HG03135 (cell line): Measurements from ENCODE around the gene S100A1.
"Not testable (repeated sequence)": the region's sequence is repeated elsewhere in the genome, so short reads cannot be mapped to it uniquely, and the experiment has no call there.

Experiments used
- ATAC-seq: cut with Tn5 transposase; IDR thresholded peaks from one replicate; pipeline ENCODE4 v1.9.1; 2021; ENCODE audit warnings: mild to moderate bottlenecking, moderate library complexity; ENCODE audit not compliant: unreplicated experiment

S100A1 gene

DNA sequence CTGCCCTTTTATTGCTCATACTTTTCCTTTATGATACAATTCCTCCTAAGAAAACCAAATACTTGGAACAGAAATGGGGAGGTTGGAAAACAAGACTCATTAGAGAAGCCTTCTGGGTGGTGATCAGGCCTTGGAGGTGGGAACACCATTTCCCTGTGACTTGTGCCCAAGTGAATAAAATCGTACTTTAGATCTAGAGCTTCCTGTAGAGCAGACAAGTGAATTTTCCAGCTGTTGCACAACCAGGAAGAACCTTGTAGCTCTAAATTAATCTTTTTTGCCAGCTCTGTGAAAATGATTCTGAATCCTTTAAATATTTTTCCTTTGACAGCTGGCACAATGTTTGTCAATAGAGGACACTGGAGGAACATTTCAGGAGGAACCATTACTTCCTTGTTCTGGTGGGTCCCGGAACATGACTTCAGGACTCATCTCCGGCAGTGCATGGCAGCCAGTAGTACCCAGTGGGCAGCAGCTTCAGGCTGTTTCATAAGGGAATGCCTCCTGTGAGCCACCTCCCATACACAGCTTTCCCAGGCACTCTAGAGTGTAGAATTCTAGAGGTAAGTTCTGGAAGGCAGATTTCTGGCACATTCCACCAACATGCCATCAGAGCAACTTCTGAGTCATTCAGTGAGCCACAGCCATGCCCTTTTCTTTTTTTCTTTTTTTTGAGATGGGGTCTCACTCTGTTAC lies 24.7 kb downstream of the S100A1 start:
- ATAC-seq = no peak

DNA sequence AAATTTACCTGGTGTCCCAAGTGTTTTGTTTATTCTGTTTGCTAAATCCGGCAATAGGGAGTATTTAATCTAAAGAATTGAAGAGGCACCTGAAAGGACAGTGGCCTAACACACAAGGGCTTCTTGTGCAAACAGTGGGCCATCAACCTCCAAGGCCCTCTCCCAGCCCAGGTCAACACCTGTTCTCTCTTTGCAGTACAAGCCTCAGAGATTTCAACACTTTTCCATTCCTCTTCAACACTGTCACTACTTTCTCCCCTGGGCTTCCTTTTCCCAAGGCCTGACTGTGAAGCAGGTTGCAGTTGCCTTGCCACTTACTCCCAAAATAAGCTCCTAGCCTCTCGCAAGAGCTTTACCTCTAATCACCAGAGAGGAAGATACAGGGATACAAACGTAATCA lies 27.1 kb downstream of the S100A1 start:
- ATAC-seq = no peak

DNA sequence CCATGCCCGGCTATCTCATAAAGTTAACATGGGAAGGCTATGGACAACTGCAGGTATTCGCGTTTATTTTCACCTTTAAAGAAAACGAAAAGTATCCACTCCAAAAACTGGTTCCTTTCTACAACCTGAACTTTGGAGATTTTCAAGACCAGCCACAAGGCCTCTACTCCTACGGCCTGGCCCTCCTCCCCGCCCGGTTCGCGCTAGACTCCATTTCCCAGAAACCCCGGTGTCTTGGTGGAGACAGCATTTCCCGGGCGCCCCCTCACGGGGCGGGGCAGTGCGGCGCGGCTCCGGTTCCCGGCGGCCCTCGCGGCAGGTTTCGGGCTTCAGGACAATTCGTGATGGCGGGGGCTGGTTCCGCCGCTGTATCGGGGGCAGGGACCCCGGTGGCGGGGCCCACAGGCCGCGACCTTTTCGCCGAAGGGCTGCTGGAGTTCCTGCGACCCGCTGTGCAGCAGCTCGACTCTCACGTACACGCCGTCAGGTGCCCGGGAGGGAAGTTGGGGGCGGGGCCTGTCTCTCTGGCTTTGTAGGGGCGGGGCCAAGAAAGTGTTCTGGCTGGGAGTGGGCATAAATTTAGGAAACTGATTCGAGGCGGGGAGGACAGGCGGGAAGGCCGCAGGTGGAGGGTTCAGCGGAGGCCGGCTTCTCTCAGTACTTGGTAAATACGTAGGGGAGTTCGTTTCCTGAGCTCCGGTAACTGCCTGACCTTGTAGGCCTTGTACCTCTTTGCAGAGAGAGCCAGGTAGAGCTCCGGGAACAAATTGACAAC lies 30.4 kb downstream of the S100A1 start, which contains the start of gene SNAPIN:
TSS of gene SNAPIN (plus strand) at position 304 of the 775 bp plus-strand sequence. CDS start at position 345, 41 bp downstream.
- peak; percentile 91 for ATAC-seq

DNA sequence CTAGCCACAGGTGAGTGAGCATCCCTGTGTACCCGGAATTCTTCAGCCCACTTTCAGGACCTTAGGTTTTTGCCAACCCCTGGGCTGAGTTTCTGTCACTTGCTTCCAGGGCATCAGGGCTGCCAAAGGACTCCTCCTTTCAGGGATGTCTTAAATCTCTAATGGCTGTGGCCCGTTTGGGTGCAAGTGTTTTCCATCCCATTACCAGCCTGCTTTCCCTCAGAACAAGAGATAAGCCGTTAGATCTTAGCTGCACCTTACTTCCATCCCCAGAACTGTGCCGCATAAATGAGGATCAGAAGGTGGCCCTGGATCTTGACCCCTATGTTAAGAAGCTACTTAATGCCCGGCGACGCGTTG lies 30.9 kb downstream of the S100A1 start:
- ATAC-seq = no peak

DNA sequence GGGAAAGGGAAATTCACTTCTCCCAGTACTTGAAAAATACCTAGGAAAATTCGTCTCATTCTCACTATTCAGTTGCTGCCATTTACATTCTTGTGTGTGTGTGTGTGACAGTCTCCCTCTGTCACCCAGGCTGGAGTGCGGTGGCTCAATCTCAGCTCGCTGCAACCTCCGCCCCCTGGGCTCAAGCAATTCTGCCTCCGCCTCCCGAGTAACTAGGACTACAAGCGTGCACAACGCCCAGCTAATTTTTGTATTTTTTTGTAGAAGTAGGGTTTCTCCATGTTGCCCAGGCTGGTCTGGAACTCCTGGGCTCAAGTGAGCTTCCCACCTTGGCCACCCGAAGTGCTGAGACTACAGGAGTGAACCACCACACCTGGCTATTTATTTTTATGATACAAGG lies 31.4 kb downstream of the S100A1 start:
- no peak for ATAC-seq

DNA sequence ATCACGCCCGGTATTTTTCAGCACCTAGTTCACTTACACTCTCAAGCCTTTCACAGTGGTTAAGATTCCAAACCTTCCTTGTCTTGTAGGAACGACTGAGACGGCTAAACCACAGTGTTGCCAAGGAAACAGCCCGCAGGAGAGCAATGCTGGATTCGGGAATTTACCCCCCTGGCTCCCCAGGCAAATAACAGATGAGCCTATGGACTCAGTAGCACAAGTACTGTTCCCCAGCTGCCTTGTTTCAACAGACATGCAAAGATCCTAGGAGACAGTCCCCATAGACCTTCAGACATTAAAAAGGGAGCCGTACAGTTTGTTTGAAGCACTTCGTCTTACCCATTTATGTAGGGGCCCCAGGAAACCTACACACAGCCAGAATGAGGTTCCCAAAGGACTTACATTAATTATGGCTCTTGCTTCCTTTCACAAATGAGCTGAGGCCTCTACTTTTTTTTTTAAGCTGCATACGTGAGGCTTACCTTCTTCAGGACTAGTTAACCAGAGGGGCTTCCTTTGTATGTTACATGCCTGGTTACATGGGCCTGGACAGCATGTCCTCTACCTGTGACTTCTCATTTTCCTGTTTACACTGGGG lies 33.0 kb downstream of the S100A1 start:
- ATAC-seq = no peak

DNA sequence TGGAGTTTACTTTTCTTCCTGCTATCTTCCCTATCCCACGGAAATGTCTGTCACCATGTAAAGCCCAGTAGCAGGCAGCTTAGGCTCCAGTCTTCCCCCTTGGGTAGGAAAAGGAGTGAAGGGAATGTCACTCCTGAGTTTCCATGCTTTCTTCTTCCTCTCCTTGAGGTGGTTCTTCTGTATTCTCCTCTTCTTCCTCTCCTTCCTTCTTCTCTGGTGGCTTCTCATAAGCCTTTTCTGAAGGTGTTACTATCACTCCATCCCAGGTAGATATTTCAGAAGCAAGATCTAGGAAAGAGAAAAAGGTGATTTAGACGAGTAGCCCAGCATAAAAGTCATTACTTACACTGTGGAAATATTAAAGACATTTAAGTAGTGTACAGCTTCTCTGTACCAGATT lies 34.0 kb downstream of the S100A1 start:
- ATAC-seq = no peak

DNA sequence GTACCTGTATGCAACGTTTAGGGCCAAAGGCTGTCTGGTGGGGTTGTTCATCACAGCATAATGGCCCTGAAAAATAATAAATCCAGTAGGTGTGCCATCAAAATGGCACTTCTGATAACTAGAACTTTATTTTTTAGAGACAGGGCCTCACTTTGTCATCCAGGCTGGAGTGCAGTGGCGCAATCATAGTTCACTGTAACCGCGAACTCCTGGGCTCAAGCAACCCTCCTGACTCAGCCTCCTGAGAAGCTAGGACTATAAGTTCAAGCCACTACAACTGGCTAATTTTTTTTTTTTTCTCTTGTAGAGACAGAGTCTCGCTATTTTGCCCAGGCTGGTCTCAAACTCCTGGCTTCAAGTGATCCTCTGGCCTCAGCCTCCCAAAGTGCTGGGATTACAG lies 35.0 kb downstream of the S100A1 start:
- no peak for ATAC-seq

DNA sequence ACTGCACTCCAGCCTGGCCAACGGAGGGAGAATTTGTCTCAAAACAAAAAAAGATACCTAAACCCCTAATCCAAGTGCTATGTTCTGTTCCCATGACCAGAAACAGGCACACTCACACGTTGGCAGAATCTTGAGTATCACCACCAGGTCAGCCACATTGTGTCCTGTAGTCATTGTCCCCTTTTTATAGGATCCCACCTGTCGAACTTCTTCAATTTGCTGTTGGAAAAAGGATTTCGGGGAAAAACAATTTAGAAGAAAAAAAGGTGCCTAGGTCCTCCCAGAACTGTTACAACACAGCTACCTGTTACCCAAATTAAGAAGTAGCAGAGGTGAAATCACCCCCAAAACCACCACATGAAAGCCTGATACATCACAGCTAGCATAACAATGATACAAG lies 39.2 kb downstream of the S100A1 start:
- no peak for ATAC-seq

DNA sequence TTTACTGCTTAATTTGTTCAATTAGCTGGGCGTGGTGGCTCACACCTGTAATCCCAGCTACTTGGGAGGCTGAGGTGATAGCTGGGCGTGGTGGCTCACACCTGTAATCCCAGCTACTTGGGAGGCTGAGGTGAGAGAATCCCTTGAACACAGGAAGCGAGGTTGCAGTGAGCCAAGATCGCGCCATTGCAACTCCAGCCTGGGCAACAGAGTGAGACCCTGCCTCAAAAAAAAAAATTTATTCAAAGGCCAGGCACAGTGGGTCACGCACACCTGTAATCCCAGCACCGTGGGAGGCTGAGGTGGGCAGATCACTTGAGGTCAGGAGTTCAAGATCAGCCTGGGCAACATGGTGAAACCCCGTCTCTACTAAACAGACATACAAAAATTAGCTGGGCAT lies 40.4 kb downstream of the S100A1 start:
- not testable (repeated sequence) for ATAC-seq

DNA sequence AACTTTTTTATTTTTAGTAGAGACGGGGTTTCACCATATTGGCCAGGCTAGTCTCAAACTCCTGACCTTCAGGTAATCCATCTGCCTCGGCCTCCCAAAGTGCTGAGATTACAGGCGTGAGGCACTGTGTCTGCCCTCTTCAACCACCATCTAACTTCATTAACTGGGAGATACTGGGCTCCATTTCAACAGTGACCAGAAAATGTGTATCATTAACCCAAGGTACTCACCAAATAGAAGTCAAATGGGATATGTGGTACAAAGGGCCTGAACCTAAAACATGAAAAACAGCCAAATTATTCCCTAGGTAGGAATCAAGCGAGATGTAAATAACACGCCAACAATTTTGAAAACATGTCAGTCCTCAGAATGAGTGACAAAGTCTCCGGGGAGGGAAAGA lies 41.4 kb downstream of the S100A1 start:
- ATAC-seq = no peak

DNA sequence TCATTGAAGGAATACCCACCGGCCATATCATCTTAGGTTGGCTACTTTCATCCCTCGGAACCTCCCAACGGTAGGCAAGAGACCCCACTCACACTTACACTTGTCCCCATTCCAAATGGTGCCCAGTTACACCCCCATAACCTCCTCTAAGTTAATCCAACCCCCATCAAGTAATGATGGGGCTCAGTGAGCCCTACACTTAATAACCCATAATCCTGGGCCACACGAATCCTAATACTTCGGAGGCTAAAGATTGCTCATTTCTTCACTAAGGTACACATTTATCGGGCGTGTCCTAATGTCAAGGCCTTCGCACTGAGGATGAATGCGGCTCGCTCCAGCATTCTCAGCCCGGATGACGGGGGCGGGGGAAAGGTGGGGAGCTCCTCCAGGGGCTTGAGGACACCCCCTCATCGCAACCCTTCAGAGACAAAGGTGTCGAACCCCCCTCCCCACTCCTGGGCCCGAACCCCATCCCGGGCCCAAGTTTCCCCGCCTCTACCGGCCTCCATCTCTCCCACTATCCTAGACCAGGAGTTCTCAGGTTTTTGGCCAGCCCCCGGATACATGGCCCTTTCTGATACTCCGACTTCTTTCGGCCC lies 42.1 kb downstream of the S100A1 start:
- ATAC-seq = no peak

DNA sequence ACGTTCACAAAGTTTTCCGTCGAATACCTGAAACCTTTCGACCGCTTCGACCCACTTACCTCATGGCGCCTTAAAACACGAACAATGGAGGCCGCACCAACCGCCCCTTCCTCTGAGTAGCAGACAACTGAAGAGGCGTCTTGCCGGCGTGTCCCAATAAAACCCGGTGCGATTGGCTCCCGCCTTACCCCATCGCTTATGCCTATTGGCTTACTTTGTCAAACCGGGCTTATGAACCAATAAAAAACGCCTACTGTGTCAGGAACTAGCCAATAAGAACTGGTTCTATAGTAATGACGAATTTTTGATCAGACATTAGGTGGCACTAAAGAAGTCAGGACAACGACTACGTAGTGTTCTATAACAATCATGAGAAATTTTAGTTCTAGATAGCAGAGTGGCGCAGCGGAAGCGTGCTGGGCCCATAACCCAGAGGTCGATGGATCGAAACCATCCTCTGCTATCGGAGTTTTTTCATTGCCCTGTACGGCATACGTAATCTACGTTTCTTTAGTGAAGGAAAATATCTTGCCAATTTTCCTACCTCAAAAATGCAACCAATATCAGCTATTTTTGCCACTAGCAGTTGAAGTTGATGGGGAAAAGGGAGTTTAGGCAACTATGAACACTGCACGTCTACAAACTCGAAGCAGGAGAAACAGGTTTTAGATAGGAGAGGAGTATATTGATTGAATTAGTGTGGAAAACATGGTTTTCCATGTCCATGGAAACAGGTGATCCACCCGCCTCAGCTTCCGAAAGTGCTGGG lies 42.8 kb downstream of the S100A1 start, which contains the start of gene ILF2:
TSS of gene ILF2 (minus strand) at position 135 of the 769 bp plus-strand sequence. CDS start at position 64, 71 bp downstream.
- ATAC-seq = peak; percentile 95

DNA sequence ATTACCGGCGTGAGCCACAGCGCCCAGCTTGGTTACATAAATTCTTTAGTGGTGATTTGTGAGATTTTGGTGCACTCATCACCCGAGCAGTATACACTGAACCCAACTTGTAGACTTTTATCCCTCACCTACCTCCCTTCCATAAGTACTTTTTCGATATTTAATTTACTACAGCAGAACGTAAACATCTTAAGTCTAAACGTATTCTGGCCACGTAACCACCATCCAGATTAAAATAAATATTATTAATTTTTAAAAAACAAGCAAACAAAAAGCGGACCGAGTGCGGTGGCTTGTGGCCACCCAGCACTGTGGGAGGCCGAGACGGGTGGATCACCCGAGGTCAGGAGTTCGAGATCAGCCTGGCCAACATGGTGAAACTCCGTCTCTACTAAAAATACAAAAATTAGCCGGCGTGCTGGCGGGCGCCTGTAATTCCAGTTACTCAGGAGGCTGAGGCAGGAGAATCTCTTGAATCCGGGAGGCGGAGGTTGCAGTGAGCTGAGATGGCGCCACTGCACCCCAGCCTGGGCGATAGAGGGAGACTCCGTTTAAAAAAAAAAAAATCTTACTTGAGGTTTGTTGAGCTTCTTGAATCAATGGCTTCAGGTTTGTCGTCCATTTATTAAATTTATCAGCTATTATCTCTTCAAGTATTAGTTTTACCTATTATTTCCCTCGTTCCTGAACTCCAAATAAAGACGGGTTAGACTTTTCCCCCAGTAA lies 43.6 kb downstream of the S100A1 start:
- ATAC-seq = peak; percentile 15

DNA sequence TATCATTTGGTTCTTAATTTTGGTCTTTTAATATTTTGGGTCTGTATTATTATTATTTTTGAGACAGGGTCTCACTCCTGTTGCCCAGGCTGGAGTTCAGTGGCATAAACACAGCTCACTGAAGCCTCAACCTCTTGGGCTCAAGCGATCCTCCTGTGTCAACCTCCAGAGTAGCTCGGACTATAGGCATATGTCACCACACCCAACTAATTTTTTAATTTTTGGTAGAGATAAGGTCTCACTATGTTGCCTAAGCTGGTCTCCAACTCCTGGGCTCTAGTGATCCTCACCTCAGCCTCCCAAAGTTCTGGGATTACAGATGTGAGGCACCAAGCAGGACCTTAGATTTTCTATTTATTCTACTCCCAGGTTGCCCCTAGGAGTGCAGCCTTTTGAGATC lies 45.3 kb downstream of the S100A1 start:
- no peak for ATAC-seq

DNA sequence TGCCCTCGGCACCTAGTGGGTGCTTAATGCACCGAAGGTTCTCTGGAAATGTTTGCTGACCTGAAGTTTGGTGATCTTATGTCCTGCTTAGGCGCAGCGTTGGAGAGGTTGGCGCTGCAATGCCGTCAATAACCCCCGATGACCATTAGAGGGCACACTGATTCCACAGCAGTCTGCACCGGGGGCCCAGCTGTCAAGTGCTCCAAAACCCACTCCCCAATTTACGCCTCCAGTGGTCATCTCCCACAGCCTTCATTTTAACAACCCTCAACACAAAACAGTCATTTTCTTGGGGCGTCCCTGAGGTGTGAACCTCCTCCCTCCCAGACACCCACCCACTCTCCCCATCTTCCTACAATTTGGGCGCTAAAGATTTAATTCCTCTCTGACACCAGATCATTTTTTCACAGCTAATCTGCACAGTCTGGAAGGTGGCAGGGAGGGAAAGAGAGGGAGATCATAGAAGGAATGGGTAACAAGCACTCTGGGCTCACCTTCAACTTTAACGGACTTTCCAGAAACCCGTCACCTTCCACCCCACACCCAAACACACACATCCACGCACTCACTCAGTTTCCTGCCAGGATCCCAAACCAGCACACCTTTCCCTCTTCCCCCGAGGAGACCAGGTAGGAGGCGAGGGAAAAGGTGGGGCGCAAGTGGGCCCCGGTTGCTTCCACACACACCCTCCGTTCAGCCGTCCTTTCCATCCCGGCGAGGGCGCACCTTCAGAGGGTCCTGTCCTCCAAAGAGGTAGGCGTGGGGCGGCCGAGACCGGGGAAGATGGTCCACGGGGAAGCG lies 49.7 kb downstream of the S100A1 start:
- no peak for ATAC-seq

DNA sequence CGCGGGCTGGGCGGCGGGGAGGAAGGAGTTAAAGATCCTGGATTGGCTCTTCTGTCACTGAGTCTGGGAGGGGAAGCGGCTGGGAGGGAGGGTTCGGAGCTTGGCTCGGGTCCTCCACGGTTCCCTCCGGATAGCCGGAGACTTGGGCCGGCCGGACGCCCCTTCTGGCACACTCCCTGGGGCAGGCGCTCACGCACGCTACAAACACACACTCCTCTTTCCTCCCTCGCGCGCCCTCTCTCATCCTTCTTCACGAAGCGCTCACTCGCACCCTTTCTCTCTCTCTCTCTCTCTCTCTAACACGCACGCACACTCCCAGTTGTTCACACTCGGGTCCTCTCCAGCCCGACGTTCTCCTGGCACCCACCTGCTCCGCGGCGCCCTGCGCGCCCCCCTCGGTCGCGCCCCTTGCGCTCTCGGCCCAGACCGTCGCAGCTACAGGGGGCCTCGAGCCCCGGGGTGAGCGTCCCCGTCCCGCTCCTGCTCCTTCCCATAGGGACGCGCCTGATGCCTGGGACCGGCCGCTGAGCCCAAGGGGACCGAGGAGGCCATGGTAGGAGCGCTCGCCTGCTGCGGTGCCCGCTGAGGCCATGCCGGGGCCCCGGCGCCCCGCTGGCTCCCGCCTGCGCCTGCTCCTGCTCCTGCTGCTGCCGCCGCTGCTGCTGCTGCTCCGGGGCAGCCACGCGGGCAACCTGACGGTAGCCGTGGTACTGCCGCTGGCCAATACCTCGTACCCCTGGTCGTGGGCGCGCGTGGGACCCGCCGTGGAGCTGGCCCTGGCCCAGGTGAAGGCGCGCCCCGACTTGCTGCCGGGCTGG lies 50.5 kb downstream of the S100A1 start, which contains the start of gene NPR1:
TSS of gene NPR1 (plus strand) at position 170 of the 818 bp plus-strand sequence. CDS start at position 591, 421 bp downstream.
- ATAC-seq = no peak
